ENCODE results near the gene STAT4.

STAT4 gene

DNA sequence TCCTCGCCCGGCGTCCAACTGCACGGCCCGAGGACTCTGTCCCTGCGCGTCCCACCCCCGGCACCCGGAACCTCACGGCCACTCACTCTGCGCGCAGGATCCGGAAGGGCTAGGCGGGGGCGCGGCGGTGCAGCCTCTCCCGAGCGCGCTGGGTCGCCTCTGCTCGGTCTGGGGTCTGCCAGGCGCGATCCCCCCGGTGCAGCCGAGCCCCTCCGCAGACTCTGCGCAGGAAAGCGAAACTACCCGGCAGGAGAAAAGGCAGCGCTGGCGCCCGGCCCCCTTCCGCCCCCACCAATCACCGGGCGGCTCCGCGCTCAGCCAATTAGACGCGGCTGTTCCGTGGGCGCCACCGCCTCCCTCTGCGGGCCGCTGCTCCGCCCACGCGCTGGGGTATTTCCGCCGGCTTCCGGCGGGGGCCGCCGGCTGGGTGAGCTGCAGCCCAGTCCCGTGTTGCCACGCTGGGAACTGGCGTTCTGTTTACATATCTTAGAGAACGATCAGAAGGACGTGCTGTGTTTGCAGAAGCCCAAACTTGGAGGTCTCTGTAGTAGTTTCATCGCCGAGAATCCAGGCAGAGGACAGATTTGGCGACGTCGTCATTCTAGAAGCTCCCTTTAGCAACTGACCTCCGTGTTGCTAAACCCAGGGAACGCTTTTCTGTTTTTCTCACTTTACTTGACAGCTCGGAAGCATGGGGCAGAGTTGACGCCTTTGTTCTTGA lies 136.7 kb downstream of the STAT4 start, which contains the start of gene STAT1:
Gene STAT1, minus strand, starts transcription at position 240 of the 721 bp plus-strand sequence. CDS start 4,168 bp downstream, outside the sequence.
- Histone ChIP-seq H3K27ac (peak within 1 kb of the TSS; percentile 77 to 94), H3K4me3 (peak within 1 kb of the TSS; percentile 89)
- peak; percentile 95 for DNase-seq (ENCODE audit: low spot score)
- TF ChIP-seq CTCF (IDR thresholded peaks at IDR 0.05), result no peak

DNA sequence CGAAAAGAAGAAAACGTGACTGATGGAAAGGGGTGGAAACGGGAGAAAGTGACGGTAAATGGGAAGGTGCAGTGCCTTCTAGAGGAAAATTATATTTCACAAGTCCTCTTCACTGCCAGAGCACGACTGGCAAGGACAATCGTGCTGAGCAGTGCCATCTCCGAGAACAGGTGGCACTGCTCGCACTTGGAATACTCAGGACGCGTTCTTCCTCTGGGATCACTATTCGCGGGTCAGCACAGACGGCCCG lies 137.2 kb downstream of the STAT4 start:
- peak overlapping the region; percentile 77 to 94 for H3K27ac ChIP-seq
- TF ChIP-seq CTCF (IDR thresholded peaks at IDR 0.05), result no peak
- no peak for DNase-seq (ENCODE audit: low spot score)
- peak overlapping the region; percentile 89 for H3K4me3 ChIP-seq

DNA sequence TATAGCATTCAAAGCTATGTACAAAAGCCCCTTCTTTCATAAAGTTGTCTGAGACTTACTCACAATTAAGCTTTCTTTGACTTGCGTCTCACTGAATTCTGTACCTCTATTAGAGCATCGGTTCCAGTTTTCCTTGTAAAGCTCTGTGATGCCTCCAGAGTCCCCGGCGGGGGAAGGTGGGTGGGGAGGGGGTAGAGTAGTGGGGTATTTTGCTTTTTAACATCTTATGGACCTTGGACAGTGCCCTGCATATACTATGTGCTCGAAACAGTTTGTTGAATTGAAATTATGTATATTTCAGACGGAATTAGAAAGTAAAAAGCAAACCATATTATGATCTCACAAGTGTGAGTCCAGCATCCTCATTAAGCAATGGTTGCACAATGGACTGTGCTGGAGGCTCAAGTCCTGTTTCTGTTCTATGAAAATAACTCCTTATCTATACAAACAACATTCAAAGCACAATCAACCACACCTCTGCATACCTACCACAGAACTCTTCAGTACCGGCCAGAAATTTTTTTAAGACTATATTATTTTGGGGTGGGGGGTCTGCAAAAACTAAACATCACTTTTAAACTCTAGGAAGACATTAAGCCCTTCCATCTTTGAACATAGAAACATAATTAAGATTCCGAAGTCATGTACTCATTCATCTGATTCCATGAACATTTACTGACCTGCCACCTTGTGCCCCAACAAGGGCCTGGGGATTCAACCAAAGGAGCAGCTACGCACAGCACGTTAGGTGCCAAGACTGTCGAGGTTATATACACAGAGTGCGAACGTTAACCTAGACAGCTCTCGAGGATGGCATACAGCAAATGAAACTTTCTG lies 137.7 kb downstream of the STAT4 start:
- Histone ChIP-seq H3K27ac (peak overlapping the region; percentile 77 to 94), H3K4me3 (peak overlapping the region; percentile 89)
- no peak for TF ChIP-seq CTCF (IDR thresholded peaks at IDR 0.05)
- no peak for DNase-seq (ENCODE audit: low spot score)

DNA sequence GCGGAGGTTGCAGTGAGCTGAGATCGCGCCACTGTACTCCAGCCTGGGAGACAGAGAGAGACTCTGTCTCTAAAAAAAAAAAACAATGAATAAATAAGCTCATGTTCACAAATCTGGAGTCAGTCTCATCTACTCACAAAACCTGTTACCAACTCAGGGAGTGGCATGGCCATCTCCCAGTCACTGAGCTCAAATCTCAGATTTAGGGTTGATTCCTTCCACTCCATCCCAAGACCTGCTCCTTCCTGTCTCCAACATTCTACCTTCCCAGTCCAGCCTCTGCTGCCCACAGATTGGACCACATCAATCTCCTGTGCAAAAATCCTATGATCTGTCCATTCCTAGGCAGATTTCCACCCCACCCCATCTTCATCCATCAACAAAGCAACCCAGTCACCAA lies 138.4 kb downstream of the STAT4 start:
- H3K4me3 ChIP-seq, result peak overlapping the region; percentile 89
- H3K27ac ChIP-seq, result no peak overlapping the region
- TF ChIP-seq CTCF (IDR thresholded peaks at IDR 0.05), result no peak

DNA sequence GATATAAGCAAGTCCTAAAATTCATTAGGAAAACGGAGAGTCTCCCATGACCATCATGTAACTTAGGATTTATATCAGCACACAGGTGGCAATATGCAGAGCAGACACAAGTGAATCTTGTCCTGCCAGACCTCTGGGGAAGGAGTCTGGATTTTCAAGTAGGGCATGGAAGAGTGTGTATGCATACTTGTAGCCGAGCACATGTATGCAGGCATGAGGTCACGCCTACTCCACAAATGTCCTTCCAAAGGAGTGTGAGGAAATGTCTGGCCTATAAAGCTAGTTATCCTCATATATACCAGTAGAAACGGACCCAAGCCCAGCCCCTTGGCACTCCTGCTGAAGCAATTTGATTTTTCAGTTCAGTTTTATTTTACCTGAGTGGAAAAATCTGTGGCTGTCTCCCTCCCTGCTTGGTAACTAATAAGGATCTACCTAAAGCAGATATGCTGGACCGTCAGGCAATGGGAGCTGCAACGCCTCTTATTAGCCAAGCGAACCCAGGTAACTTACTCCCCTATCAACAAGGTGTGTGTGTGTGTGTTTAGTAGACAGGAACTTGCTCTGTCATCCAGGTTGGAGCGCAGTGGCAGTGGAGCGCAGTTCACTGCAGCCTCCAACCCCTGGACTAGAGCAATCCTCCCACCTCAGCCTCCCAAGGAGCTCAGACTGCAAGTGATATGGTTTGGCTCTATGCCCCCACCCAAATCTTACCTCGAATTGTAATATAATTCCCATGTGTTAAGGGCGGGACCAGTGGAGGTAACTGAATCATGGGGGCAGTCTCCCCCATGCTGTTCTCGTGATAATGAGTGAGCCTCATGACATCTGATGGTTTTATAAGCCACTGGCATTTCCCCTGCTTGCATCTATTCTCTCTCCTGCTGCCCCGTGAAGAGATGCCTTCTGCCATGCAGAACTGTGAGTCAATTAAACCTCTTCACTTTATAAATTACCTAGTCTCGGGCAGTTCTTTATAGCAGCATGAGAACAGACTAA lies 139.6 kb downstream of the STAT4 start:
- H3K27ac ChIP-seq, result no peak overlapping the region
- no peak overlapping the region for H3K4me3 ChIP-seq
- no peak for DNase-seq (ENCODE audit: low spot score)
- TF ChIP-seq CTCF (IDR thresholded peaks at IDR 0.05), result no peak

More for the DNA sequence above, 138.4 kb downstream of the STAT4 start:
- DNase-seq (ENCODE audit: low spot score), result no peak

DNA sequence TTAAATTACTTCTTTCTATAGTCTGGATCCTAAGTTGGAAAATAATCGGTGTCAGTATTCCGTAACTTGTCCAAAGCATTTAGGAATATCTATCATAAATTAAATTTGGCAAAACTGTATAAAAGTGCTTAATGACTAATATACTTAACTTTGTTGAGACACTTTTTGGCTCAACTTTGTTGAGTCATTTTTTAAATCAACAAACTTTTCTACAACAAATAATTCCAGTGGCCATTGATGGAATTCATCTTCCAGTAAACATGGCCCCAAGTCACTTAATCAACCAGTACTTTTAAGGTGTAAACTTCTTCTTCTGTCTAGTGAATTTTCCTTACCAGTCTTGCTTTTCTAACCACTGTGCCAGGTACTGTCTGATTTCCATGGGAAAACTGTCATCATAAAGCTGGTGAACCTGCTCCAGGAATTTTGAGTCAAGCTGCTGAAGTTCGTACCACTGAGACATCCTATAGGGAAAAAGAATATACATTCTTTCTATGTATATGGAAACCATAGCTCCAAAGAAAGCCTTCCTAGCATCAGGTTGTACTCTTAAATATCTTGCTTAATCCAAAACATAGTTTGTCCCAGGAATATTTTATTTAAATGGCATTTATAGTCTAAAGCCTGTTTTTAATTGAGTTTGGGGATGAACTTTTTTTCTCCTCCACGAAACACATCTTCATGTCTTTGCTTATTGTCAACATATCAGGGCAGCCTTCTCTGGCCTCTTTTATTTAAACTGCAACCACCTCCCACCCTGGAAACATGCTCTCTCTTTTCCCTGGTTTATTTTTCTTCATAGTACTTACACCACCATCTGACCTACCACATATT lies 141.0 kb downstream of the STAT4 start:
- no peak overlapping the region for H3K27ac ChIP-seq
- DNase-seq (ENCODE audit: low spot score), result no peak
- no peak for TF ChIP-seq CTCF (IDR thresholded peaks at IDR 0.05)
- H3K4me3 ChIP-seq, result no peak overlapping the region
